IPS-20b (cell line): ENCODE measurements around the gene MRPS5.

Experiments
- H3K27ac ChIP-seq: one replicate; pipeline ENCODE4 v1.5.1; 2013; ENCODE audit warnings: low read length
- H3K27me3 ChIP-seq: 2 replicates; pipeline ENCODE4 v1.6.1; 2013; ENCODE audit warnings: mild to moderate bottlenecking, low read length, inconsistent platforms; ENCODE audit not compliant: insufficient read depth
- H3K36me3 ChIP-seq: 2 replicates; pipeline ENCODE4 v1.6.1; 2013; ENCODE audit warnings: low read depth, mild to moderate bottlenecking, inconsistent platforms, low read length, moderate library complexity; ENCODE audit not compliant: insufficient read depth
- H3K4me1 ChIP-seq: 2 replicates; pipeline ENCODE4 v1.6.1; 2013; ENCODE audit warnings: mild to moderate bottlenecking, control low read depth, inconsistent platforms, low read length, moderate library complexity; ENCODE audit not compliant: insufficient read depth
- H3K4me3 ChIP-seq: 2 replicates; pipeline ENCODE4 v1.5.1; 2013; ENCODE audit warnings: mild to moderate bottlenecking, low read length, inconsistent platforms
- H3K9ac ChIP-seq: 2 replicates; pipeline ENCODE4 v1.6.1; 2013; ENCODE audit warnings: low read depth, mild to moderate bottlenecking, inconsistent platforms, low read length, moderate library complexity
- H3K9me3 ChIP-seq: 2 replicates; pipeline ENCODE4 v1.6.1; 2013; ENCODE audit warnings: mild to moderate bottlenecking, low read depth, low read length, inconsistent platforms; ENCODE audit not compliant: insufficient read depth

MRPS5 gene

DNA sequence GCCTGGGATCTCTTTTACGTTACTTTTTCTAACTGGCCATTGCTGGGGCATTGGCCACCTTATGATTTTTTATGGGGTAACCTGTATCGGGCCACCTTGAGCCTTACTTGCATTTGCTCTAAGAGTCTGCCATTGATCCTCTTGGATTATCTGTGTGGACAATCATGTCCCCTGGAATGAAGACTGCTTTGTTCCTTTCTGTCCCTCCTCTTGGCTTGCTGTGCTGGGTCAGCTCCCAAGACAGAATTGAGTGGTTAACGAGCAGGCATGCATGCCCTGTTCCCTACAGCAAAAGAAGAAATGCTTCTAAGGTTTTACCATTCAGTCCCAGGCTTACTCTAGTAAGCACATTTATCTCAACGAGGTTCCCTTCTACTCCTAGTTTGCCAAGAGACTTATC, 49.8 kb downstream of the MRPS5 start:
- Histone ChIP-seq H3K27ac (no peak overlapping the region), H3K4me1 (no peaks in the 10 kb centered on the region), H3K36me3 (no peaks in the 10 kb centered on the region), H3K27me3 (peaks cover 15% of the 10 kb centered on the region; the same call in 1 of the 2 replicates), H3K9ac (no peak overlapping the region), H3K9me3 (no peaks in the 10 kb centered on the region), H3K4me3 (no peak overlapping the region)

DNA sequence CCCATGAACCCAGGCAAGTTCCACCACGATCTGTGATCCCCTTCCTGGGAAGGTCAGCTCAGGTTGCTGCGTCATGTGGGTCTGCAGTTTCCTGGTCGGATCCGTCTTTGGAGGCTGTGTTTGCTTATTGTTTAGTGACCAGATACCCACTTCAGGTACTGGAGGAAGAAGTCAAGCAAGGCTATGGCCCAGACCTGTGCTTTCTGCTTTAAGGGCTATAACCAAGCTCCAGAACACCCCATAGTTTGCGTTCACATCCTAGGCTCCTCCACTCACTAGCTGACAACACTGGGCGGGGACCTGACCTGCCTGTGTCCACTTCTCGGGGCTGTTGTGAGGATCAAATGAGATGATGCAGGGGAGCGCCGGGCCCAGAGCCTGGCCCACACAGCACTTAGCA, 52.1 kb downstream of the MRPS5 start:
- no peaks in the 10 kb centered on the region for H3K36me3 ChIP-seq
- H3K27ac ChIP-seq, result no peak overlapping the region
- H3K4me1 ChIP-seq, result no peaks in the 10 kb centered on the region
- no peaks in the 10 kb centered on the region for H3K27me3 ChIP-seq
- H3K9me3 ChIP-seq, result no peaks in the 10 kb centered on the region
- no peak overlapping the region for H3K4me3 ChIP-seq
- H3K9ac ChIP-seq, result no peak overlapping the region

DNA sequence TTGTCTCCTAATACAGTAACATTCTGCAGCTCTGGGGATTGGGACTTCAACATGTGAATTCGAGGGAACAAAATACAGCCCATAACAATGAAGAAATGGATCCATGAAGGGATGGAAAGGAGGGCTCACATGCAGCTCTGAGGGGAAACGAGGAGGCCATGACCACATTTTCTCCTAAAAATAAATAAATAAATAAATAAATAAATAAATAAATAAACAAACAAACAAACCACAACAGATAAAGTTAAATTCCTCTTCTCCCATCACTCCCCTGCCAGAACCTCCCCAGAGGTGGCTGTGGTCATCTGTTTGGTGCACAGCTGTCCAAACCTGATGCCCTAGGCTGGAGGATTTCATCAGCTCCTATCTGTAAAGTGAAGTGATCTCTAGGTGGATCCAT, 53.4 kb downstream of the MRPS5 start:
- Histone ChIP-seq H3K27ac (no peak overlapping the region), H3K9me3 (no peaks in the 10 kb centered on the region), H3K27me3 (no peaks in the 10 kb centered on the region)

DNA sequence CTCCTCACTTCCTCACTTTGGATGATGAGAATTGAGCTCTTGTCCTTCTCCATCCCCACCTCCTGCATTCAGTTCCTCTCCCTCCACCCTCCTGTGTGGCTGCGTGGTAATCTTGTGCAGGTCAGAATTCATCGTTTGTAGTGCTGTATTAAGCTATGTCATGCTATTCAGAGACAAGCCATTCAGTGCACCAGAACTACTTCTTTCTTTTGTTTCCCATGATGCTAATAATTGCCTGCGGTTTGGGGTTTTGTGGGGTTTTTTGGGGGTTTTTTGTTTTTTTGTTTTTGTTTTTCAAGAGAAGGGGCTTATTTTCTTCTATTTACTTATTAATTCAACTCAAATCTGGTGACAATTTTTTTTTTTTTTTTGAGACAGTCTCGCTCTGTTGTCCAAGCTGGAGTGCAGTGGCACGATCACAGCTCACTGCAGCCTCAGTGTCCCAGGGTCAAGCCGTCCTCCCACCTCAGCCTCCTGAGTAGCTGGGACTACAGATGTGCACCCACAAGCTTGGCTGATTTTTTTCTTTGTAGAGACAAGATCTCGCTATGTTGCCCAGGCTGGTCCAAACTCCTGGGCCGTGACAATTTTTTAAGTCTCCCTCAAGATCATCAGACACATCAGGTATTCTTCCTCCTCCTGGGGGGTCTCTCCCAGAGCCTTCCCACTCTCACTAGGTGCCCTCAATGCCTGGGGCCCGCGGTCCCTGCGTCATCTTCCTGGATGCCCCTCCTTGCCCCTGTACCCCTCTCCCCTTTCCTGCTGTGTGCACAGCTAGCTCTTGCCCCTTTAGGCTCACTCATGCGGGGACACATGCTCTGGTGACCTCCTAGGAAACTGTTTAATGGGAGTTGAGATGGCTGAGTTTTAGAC, 58.3 kb downstream of the MRPS5 start:
- H3K9me3 ChIP-seq, result no peaks in the 10 kb centered on the region
- H3K4me3 ChIP-seq, result no peak overlapping the region
- 0 out of 2 replicates have a peak, but pooled peaks cover 5% of the 10 kb centered on the region for H3K27me3 ChIP-seq
- peaks cover 7% of the 10 kb centered on the region; the same call in 1 of the 2 replicates for H3K4me1 ChIP-seq
- no peak overlapping the region for H3K27ac ChIP-seq
- no peaks in the 10 kb centered on the region for H3K36me3 ChIP-seq
- no peak overlapping the region for H3K9ac ChIP-seq

More for the DNA sequence above, 53.4 kb downstream of the MRPS5 start:
- Histone ChIP-seq H3K4me1 (no peaks in the 10 kb centered on the region; the same call in 1 of the 2 replicates), H3K4me3 (no peak overlapping the region), H3K36me3 (no peaks in the 10 kb centered on the region), H3K9ac (no peak overlapping the region)

DNA sequence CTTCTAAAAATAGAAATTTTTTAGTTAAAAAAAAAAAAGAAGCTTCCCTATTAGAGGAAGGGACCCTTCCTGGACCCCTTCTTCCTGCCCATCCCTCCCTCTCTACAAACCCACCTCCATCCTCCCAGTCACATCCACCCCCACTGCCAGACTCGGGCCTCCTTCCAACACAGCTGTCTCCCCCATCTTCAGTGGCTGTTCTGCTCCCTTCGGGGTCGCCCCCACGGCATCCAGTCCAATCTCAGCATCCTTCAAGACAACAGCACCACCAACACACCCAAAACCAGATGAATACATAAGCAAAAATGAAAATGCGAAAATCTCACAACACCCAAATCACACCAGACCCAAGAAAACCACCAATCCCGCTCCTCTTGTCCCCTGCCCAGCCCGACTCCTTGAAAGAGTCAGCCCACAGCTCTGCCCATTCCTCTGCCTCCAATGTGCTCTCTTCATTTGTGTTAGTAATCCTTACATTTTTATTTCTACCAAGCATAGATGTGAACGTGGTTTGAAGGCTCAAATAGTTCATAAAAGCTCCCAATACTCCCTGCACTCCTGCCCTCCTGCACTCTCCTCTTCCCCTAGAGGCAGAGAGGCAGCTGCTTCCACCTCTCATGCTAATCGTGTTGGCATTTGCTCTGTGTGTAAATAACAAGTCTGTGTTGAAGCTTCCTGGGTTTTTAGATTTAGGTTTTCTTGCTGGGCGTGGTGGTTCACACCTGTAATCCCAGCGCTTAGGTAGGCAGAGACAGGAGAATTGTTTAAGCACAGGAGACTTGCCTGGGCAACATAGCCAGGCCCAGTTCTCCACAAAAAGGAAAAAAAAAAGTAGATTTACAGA, 59.1 kb downstream of the MRPS5 start:
- Histone ChIP-seq H3K4me1 (peaks cover 7% of the 10 kb centered on the region; the same call in 1 of the 2 replicates), H3K9me3 (no peaks in the 10 kb centered on the region), H3K36me3 (no peaks in the 10 kb centered on the region), H3K9ac (no peak overlapping the region), H3K27ac (no peak overlapping the region), H3K4me3 (no peak overlapping the region), H3K27me3 (0 out of 2 replicates have a peak, but pooled peaks cover 5% of the 10 kb centered on the region)

DNA sequence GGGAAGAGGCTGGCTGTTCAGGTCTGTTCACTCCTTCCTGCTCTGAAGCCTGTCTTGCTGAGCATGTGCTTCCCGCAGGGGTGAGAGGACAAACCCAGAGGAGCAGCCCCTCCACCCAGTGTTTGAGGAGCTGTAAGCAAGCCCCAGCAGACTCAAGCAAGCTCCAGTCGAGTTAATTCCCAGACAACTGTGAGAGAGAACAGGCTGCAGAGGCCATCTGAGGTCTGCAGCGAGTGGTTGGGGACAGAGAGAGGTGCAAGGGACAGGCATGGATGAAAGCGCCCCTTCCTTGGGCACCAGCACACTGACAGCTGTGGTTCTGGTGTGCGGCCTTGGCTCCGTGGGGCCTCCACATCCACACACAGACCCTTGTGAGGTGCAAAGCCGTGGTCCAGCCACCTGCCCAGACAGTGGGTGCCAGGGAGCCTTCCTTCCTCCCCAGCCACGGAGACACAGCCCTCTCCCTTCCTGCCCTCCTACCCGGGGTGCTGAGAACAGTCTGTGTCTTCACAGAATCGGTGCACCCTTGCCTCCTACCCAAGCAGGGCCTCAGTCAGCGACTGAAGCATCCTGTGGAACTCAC, 59.9 kb downstream of the MRPS5 start:
- no peak overlapping the region for H3K4me3 ChIP-seq
- H3K4me1 ChIP-seq, result peaks cover 7% of the 10 kb centered on the region; the same call in 1 of the 2 replicates
- H3K9ac ChIP-seq, result no peak overlapping the region
- H3K36me3 ChIP-seq, result no peaks in the 10 kb centered on the region
- 0 out of 2 replicates have a peak, but pooled peaks cover 5% of the 10 kb centered on the region for H3K27me3 ChIP-seq
- H3K9me3 ChIP-seq, result no peaks in the 10 kb centered on the region
- no peak overlapping the region for H3K27ac ChIP-seq

DNA sequence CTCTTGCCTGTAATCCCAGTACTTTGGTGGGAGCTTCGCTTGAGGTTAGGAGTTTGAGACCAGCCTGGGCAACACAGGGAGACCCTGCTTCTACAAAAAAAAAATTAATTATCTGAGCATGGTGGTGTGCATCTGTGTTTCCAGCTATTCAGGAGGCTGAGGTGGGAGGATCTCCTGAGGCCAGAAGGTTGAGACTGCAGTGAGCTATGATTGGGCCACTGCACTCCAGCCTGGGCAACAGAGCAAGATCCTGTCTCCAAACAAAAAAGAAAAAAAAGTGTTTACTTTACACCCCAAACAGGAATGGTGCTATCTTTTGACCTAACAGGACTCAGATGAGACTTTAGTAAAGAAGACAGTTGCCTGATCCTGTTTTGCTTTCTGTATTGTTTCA, 60.5 kb downstream of the MRPS5 start:
- no peaks in the 10 kb centered on the region for H3K36me3 ChIP-seq
- H3K9me3 ChIP-seq, result no peaks in the 10 kb centered on the region
- H3K9ac ChIP-seq, result no peak overlapping the region
- peaks cover 7% of the 10 kb centered on the region; the same call in 1 of the 2 replicates for H3K4me1 ChIP-seq
- H3K4me3 ChIP-seq, result no peak overlapping the region
- H3K27ac ChIP-seq, result no peak overlapping the region
- H3K27me3 ChIP-seq, result 0 out of 2 replicates have a peak, but pooled peaks cover 5% of the 10 kb centered on the region

DNA sequence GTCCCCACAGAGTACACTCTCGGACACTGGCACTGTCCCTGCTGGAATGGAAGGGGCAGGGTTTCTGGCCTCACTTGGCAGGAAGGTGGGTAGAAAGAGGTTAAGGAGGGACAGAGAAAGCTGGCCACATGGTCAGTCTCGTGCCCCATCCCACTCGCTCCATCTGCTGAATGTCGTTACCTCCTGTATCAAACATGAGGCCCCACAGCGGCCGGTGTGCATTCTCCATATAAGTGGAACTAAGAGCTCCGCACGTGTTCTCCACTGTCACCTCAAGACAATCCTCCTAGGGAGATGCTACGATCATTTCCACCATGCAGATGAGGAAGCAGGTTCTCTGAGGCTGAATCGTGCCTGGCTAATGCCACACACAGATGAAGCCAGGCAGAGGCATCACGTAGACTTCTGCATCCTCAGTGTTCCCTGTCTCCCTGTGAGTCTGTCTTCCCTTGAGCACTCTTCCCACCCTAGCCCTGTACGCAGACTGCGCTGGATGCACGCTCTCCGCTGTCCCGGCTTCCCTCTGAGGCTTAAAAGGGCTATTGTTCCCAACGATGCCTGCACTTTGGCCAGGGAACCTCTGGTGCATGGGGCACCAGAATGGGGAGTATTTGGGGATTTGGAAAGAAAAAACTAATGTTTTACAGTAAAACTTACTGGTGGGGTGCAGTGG, 61.0 kb downstream of the MRPS5 start:
- Histone ChIP-seq H3K4me3 (no peak overlapping the region), H3K9me3 (no peaks in the 10 kb centered on the region), H3K27ac (no peak overlapping the region), H3K27me3 (0 out of 2 replicates have a peak, but pooled peaks cover 8% of the 10 kb centered on the region), H3K4me1 (peaks cover 7% of the 10 kb centered on the region; the same call in 1 of the 2 replicates), H3K9ac (no peak overlapping the region), H3K36me3 (no peaks in the 10 kb centered on the region)

DNA sequence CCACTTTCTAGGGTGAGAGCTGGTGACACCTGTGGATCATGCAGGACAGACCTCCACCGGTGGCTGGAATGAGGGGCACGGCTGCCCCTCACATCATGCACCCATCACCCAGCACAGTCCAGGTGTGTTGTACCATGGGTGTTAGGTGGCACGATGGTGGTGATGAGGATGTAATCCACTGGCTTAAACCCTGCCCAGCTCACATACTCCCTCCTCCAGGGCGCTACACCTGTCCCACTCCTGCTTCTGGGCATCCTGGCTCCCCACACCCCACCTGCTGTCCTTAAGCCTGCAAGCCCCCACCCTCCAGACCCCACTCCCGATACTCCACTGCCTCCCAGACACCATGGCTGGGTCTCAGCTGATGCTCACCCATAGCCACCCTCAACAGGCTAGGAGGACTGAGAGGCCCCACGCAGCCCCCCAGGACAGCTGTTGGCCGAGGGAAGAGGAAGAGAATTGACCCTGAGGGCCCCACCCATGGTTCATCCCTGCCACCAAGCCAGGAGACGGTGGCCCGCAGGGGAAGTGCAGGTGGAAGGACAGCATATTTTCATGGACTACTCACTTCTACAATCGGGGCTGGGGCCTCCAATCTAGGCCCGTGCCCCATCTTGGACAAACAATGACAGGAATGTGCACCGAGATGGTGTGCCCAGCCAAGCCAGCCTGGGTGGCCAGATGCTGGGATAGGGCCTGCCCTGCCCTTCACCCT, 61.8 kb downstream of the MRPS5 start:
- H3K9me3 ChIP-seq, result no peaks in the 10 kb centered on the region
- no peaks in the 10 kb centered on the region for H3K36me3 ChIP-seq
- H3K4me1 ChIP-seq, result peaks cover 7% of the 10 kb centered on the region; the same call in 1 of the 2 replicates
- H3K27me3 ChIP-seq, result 0 out of 2 replicates have a peak, but pooled peaks cover 10% of the 10 kb centered on the region
- H3K9ac ChIP-seq, result no peak overlapping the region
- no peak overlapping the region for H3K27ac ChIP-seq
- H3K4me3 ChIP-seq, result no peak overlapping the region

DNA sequence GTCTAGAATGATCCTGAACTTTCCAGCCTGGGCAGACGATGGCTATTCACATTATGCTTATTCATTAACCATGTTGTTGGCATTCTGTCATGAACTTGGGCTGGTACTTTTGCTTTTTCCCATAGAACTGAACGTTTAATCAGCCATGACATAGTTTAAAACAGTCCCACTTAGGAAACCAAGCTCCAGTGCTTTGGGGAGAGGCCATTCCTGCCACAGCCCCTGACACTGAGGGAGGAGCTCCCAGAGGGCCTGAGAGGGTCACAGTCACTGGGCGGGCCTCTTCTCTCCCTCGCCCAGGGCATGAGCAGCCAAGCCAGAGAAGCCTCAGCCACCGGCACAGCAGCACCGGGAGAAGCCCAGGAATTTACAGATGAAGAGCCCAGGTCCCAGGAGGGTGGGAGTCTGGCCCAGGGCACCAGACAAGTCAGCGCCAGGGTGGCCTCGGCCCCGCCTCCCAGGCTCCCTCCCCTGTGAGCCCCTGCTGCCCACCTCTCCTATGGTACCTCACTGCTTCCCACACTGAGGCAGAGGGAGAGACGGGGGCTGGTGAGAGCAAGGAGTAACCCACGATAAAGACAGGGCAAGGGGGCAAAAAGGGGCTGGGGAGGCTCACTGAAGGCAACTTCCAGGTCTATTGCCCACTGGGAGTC, 62.5 kb downstream of the MRPS5 start:
- H3K27ac ChIP-seq, result no peak overlapping the region
- H3K36me3 ChIP-seq, result no peaks in the 10 kb centered on the region
- no peaks in the 10 kb centered on the region for H3K9me3 ChIP-seq
- 0 out of 2 replicates have a peak, but pooled peaks cover 13% of the 10 kb centered on the region for H3K27me3 ChIP-seq
- H3K9ac ChIP-seq, result no peak overlapping the region
- H3K4me3 ChIP-seq, result no peak overlapping the region
- peaks cover 7% of the 10 kb centered on the region; the same call in 1 of the 2 replicates for H3K4me1 ChIP-seq
